ENCODE measurements around the gene DOK3. TPM values are rescaled to one million over a fixed set of nuclear protein-coding genes. Genes with fewer than 3 reads are reported as not detected.

Gene DOK3
- 1.1 TPM in 2 replicates for total RNA-seq

DNA sequence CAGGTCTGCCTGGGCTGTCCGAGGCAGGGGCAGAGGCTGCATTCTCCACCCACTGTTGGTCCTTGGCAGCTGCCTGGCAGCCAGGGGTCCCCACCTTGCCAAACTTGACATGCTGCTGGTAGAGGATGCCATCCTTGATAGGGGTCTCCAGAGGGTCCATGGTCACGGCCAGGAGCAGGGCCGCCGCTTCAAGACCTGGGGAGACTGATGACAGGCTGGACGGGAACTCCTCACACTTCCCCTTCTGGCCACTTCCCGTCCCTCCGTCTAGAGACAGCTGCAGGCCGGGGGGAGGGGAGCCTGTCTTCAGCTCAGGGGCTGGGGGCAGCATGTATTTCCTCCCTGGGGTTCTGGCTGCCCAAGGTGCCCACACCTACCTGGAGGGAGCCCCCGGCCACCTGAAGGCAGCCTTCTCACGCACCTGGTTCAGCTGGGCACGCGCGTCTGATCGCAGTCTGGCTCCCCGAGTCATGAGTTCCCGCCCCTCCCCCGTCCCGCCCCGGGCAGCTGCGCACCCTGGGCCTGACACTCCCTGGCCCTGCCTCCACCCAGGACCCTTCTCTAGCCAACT is at the start of gene DOK3:
Gene DOK3 (minus strand): TSS at position 446 of the 571 bp plus-strand sequence. CDS start 286 bp downstream, at position 160.
- DNase-seq (ENCODE audit: low read depth): no peak
- TF ChIP-seq, protein P1, sequence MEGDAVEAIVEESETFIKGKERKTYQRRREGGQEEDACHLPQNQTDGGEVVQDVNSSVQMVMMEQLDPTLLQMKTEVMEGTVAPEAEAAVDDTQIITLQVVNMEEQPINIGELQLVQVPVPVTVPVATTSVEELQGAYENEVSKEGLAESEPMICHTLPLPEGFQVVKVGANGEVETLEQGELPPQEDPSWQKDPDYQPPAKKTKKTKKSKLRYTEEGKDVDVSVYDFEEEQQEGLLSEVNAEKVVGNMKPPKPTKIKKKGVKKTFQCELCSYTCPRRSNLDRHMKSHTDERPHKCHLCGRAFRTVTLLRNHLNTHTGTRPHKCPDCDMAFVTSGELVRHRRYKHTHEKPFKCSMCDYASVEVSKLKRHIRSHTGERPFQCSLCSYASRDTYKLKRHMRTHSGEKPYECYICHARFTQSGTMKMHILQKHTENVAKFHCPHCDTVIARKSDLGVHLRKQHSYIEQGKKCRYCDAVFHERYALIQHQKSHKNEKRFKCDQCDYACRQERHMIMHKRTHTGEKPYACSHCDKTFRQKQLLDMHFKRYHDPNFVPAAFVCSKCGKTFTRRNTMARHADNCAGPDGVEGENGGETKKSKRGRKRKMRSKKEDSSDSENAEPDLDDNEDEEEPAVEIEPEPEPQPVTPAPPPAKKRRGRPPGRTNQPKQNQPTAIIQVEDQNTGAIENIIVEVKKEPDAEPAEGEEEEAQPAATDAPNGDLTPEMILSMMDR (IDR thresholded peaks at IDR 0.05; ENCODE audit: insufficient read depth, low read length, poor library complexity, severe bottlenecking): no peak
- Histone ChIP-seq H3K27me3 (ENCODE audit: control insufficient read depth, insufficient read depth, low read length) (no peaks in the 10 kb centered on the region), H3K4me3 (ENCODE audit: low read depth, low read length) (no peak within 1 kb of the TSS), H3K36me3 (ENCODE audit: control insufficient read depth, insufficient read depth, low read length) (peaks cover 3% of the 10 kb centered on the region)

DNA sequence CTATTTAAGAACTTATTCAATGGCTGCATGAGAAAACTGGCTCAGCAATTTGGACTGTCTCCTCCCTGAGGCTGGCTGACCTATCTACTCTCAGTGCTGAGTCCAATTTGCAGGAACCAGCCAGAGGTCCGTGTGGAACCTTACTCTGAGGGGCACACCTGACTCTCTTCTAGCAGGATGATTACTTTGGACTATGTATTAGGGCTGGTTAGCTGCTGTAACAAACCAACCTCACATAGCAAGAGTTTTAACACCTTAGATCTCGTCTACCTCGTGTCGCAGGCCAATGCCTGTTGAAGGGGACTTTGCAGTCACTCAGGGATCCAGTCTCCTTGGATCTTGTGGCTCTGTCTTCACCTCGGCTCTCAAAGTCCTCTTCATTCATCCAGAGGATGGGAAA is 48.2 kb upstream of the DOK3 start:
- no peak for DNase-seq (ENCODE audit: low read depth)
- H3K27me3 ChIP-seq (ENCODE audit: control insufficient read depth, insufficient read depth, low read length): no peaks in the 10 kb centered on the region
- no peak overlapping the region for H3K4me3 ChIP-seq (ENCODE audit: low read depth, low read length)
- H3K36me3 ChIP-seq (ENCODE audit: control insufficient read depth, insufficient read depth, low read length): no peaks in the 10 kb centered on the region
- TF ChIP-seq, protein P1 (IDR thresholded peaks at IDR 0.05; ENCODE audit: insufficient read depth, low read length, poor library complexity, severe bottlenecking): no peak

DNA sequence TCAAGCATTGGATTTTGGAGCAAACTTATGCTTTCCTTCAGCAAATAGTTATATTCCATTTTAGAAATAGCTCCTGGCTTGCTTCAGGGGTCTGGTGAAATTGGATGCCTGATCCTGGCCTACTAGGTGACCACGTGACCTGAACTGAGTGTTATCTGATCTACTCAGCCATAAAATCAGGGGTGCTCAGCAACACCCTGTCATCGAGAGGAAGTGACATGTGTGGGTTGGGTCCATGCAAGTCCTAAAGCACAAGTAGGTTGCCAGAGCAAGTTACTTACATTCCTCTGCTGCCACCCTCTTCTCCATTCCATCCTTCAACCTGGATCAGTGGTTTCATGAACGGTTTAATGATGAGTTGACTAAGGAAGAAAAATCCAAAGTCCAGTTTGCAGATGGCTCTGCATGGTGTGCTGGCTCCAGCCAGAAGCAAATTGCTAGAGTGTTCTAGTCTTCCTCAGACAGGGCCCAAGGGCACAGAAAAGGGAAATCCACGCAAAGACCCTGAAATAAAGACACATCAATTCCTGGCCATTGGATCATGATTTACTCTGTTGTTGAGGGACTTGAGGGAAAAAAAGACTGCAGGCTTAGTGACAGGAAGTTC is 47.5 kb upstream of the DOK3 start:
- no peak for DNase-seq (ENCODE audit: low read depth)
- Histone ChIP-seq H3K27me3 (ENCODE audit: control insufficient read depth, insufficient read depth, low read length) (no peaks in the 10 kb centered on the region), H3K36me3 (ENCODE audit: control insufficient read depth, insufficient read depth, low read length) (no peaks in the 10 kb centered on the region), H3K4me3 (ENCODE audit: low read depth, low read length) (no peak overlapping the region)
- TF ChIP-seq, protein P1 (IDR thresholded peaks at IDR 0.05; ENCODE audit: insufficient read depth, low read length, poor library complexity, severe bottlenecking): no peak

DNA sequence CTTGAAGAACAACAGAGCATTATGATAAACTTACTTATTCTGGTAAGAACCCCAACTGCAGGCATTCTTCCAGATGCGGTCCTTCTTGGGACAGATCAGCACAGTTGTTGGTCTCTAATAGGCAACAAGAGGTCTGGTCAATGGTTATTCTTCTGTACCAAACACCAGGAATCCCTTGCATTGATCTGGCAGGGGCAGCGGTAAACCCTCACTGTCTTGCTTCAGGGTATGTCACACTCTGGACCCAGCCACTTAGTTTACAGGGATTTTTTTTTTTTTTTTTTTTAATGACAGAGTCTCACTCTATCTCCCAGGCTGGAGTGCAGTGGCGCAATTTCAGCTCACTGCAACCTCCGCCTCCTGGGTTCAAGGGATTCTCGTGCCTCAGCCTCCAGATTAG is 46.0 kb upstream of the DOK3 start:
- TF ChIP-seq, protein P1 (IDR thresholded peaks at IDR 0.05; ENCODE audit: insufficient read depth, low read length, poor library complexity, severe bottlenecking): no peak

GRCh38 chr5:177555228-177555627 is 45.6 kb upstream of the DOK3 start:
- H3K4me3 ChIP-seq (ENCODE audit: low read depth, low read length): no peak overlapping the region
- no peaks in the 10 kb centered on the region for H3K27me3 ChIP-seq (ENCODE audit: control insufficient read depth, insufficient read depth, low read length)
- DNase-seq (ENCODE audit: low read depth): no peak
- TF ChIP-seq, protein P1 (IDR thresholded peaks at IDR 0.05; ENCODE audit: insufficient read depth, low read length, poor library complexity, severe bottlenecking): no peak
- H3K36me3 ChIP-seq (ENCODE audit: control insufficient read depth, insufficient read depth, low read length): no peaks in the 10 kb centered on the region

More for the DNA sequence above, 46.0 kb upstream of the DOK3 start:
- H3K4me3 ChIP-seq (ENCODE audit: low read depth, low read length): no peak overlapping the region
- H3K27me3 ChIP-seq (ENCODE audit: control insufficient read depth, insufficient read depth, low read length): no peaks in the 10 kb centered on the region
- no peak for DNase-seq (ENCODE audit: low read depth)
- no peaks in the 10 kb centered on the region for H3K36me3 ChIP-seq (ENCODE audit: control insufficient read depth, insufficient read depth, low read length)
